Left ventricle myocardium inferior (tissue), 1 donor: Measurements from ENCODE around the gene CDYL. TPM values are rescaled to one million over a fixed set of nuclear protein-coding genes. Genes with fewer than 3 reads are reported as not detected.

Source experiments
- DNase-seq: peaks from one replicate; pipeline ENCODE4 v3.0.0-alpha.2; 2020
- H3K27ac ChIP-seq: fragments of 200-600 bp; replicated peaks from 2 replicates; pipeline ENCODE4 v1.8.0; 2021
- H3K27me3 ChIP-seq: fragments of 200-600 bp; 2 replicates; pipeline ENCODE4 v1.8.0; 2021; ENCODE audit warnings: low read depth
- H3K36me3 ChIP-seq: fragments of 200-600 bp; 2 replicates; pipeline ENCODE4 v1.8.0; 2021
- H3K4me1 ChIP-seq: fragments of 200-600 bp; 2 replicates; pipeline ENCODE4 v1.8.0; 2021
- H3K4me3 ChIP-seq: fragments of 200-600 bp; 2 replicates; pipeline ENCODE4 v1.8.0; 2021; ENCODE audit warnings: mild to moderate bottlenecking, moderate library complexity
- H3K9me3 ChIP-seq: fragments of 200-600 bp; replicated peaks from 2 replicates; pipeline ENCODE4 v1.8.0; 2021
- CTCF ChIP-seq: fragments of 200-600 bp; IDR thresholded peaks from 2 replicates; pipeline ENCODE4 v1.8.0; 2021; ENCODE audit warnings: antibody characterized with exemption, mild to moderate bottlenecking, borderline replicate concordance
- intact Hi-C: fragments of 100-400 bp; cut with micrococcal nuclease; formaldehyde crosslinking; loops from one replicate; pipeline ENCODE4 v1.11.0; 2022
- total RNA-seq: library from RNA; stranded (reverse); fragmentation: NEBNext Ultra II Directional; extraction: Animal tissue kit (Norgen Biotek cat#: 25700); gene quantifications from one replicate; pipeline ENCODE4 v1.2.1, GENCODE V29; 2021
- donor health status: DM: no; HTN: yes; CAD: no; lungs with severe emphysema.

CDYL gene
- total RNA-seq, 1 donor from 2014 or later: 27.7 TPM

- DNase-seq: no peak
- Histone ChIP-seq H3K27me3 (no peaks in the 10 kb centered on the region), H3K4me1 (no peaks in the 10 kb centered on the region), H3K36me3 (no peaks in the 10 kb centered on the region), H3K4me3 (no peak overlapping the region), H3K9me3 (no peaks in the 10 kb centered on the region), H3K27ac (no peak overlapping the region)
- TF ChIP-seq CTCF: no peak
- intact Hi-C loops: no loop called here
These were observed 33.1 kb upstream of the CDYL start for GRCh38 chr6:4743062-4743461.

- H3K4me3 ChIP-seq: no peak overlapping the region
- no peak for TF ChIP-seq CTCF
- H3K9me3 ChIP-seq: no peaks in the 10 kb centered on the region
- H3K27me3 ChIP-seq: no peaks in the 10 kb centered on the region
- intact Hi-C loops: no loop called here
- H3K4me1 ChIP-seq: no peaks in the 10 kb centered on the region
- no peak for DNase-seq
- H3K27ac ChIP-seq: no peak overlapping the region
- no peaks in the 10 kb centered on the region for H3K36me3 ChIP-seq
These were observed 32.3 kb upstream of the CDYL start for GRCh38 chr6:4743926-4744325.

- no peak overlapping the region for H3K27ac ChIP-seq
- intact Hi-C loops: no loop called here
- H3K4me1 ChIP-seq: no peaks in the 10 kb centered on the region
- TF ChIP-seq CTCF: no peak
- no peaks in the 10 kb centered on the region for H3K27me3 ChIP-seq
- H3K36me3 ChIP-seq: no peaks in the 10 kb centered on the region
- no peaks in the 10 kb centered on the region for H3K9me3 ChIP-seq
- no peak overlapping the region for H3K4me3 ChIP-seq
- DNase-seq: no peak
These were observed 28.6 kb upstream of the CDYL start for GRCh38 chr6:4747588-4747987.

- no peaks in the 10 kb centered on the region for H3K9me3 ChIP-seq
- H3K27ac ChIP-seq: no peak overlapping the region
- no peaks in the 10 kb centered on the region for H3K27me3 ChIP-seq
- no peak for DNase-seq
- no peak for TF ChIP-seq CTCF
- H3K4me3 ChIP-seq: no peak overlapping the region
- intact Hi-C loops: no loop called here
- no peaks in the 10 kb centered on the region for H3K4me1 ChIP-seq
- no peaks in the 10 kb centered on the region for H3K36me3 ChIP-seq
These were observed 24.3 kb upstream of the CDYL start for GRCh38 chr6:4751823-4752464.

- intact Hi-C loops: no loop called here
- Histone ChIP-seq H3K4me1 (no peaks in the 10 kb centered on the region), H3K9me3 (no peaks in the 10 kb centered on the region), H3K36me3 (no peaks in the 10 kb centered on the region), H3K4me3 (no peak overlapping the region), H3K27me3 (no peaks in the 10 kb centered on the region), H3K27ac (no peak overlapping the region)
- no peak for DNase-seq
- TF ChIP-seq CTCF: no peak
These were observed 20.0 kb upstream of the CDYL start for GRCh38 chr6:4756247-4756646.
